ENCODE data around the gene YPEL1. TPM values are rescaled to one million over a fixed set of nuclear protein-coding genes. Genes with fewer than 3 reads are reported as not detected.

Gene YPEL1
- total and polyA plus RNA-seq, 2 of the 13 experiments (the other 11 are each of a cell fraction or from before 2014, with no cell fraction given) = 0.33 to 2.5 TPM

DNA sequence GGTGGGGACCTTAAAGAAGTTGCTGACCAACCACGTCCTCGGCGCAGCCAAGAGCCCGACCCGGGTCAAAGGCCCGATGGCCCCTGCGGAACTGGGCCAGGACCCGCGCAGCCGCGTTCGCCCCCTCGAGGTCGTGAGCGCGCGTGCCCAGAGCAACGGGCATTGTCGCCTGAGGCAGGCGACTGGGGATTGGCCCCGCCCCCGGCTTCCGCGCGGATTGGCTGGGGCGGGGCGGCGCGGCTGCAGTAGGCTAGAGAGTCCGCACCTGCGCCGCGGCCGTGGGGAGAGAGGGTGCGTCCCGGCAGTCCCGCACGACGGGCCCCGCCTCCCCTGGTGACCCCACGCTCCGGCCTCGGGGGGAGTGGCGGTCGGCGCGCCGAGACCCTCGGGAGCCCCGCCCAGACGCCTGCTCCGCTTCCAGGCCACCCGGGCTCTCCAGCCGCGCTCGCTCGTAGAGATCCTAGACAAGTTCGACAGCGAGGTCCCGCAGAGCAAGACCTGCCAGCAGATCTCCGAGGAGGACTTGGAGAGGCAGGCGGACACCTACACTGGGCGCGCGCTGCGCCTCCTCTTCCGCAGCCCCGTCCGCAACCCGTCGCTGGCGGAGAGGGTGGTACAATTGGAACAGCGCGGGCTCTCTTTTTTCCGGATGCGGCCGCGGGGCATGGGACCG is 78.1 kb downstream of the YPEL1 start (continued):
- TF ChIP-seq ARID5B (CRISPR knock-in tag; IDR thresholded peaks at IDR 0.05) (no peak; the same call in 1 of the 2 replicates), FOXO1 (CRISPR knock-in tag; IDR thresholded peaks at IDR 0.05) (no peak), YY1 (IDR thresholded peaks at IDR 0.05; ENCODE audit: insufficient read depth, insufficient replicate concordance, low read depth, low read length) (peak; percentile 57), POLR2A (IDR thresholded peaks at IDR 0.05; ENCODE audit: insufficient read depth in 1 of 2, low read depth in 2 of 2, low read length in 2 of 2) (peak; percentile 32 to 82; a peak in 2 of 4 replicates), ZNF550 (CRISPR knock-in tag; IDR thresholded peaks at IDR 0.05; ENCODE audit: borderline replicate concordance) (no peak), NCOA2 (CRISPR knock-in tag; IDR thresholded peaks at IDR 0.05) (peak; percentile 28; the same call in 1 of the 2 replicates), ZFP36L2 (CRISPR knock-in tag; IDR thresholded peaks at IDR 0.05) (no peak)

DNA sequence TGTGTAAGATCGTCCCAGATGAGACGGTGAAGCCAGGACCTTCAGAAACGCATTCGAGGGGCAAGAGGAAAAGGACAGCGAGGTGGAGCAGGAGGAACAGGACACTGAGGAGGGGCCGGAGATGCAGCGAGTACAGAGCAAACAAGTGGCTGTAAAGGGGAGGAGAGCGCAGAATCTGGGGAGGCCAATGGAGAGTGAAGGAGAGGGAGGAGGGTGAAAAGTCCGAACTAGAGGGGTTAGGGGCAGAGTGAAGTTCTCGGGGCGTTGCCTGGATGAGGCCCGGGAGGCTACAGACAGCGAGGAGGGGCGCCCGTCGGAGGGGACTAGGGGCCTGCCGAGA is 78.6 kb downstream of the YPEL1 start:
- H3K27me3 ChIP-seq (ENCODE audit: control insufficient read depth in 1 of 2, insufficient read depth in 2 of 2, low read length in 2 of 2) = no peaks in the 10 kb centered on the region
- H4K20me1 ChIP-seq (ENCODE audit: insufficient read depth, low read length) = no peaks in the 10 kb centered on the region
- H3K27ac ChIP-seq (ENCODE audit: extremely low read length, insufficient read depth, low read length) = peak overlapping the region; percentile 64
- H3K79me2 ChIP-seq (ENCODE audit: insufficient read depth, low read length) = no peaks in the 10 kb centered on the region
- H3K4me1 ChIP-seq (ENCODE audit: insufficient read depth, low read length) = peaks cover 30% of the 10 kb centered on the region
- H3K36me3 ChIP-seq (replicated peaks in 1 of 2; ENCODE audit: control insufficient read depth in 1 of 2, insufficient read depth in 2 of 2, low read length in 2 of 2) = peaks cover 2 to 12% of the 10 kb centered on the region in 2 experiments; a peak in 3 of 5 replicates
- no peaks in the 10 kb centered on the region for H3K9me3 ChIP-seq (ENCODE audit: low read length)
- DNase-seq (ENCODE audit: low spot score) (no peak), FAIRE-seq (peak; percentile 40), ATAC-seq (no peak)
- in situ Hi-C loops (cut with HindIII; ENCODE audit: extremely low pct_ligation_motif_present, low pct_unique_long_range_greater_than_20kb) (no loop called here), intact Hi-C loops (cut with micrococcal nuclease; ENCODE audit: unreplicated experiment) (no loop called here)
- BruUV-seq (replicated peaks) = no TSS peak
- WGBS (ENCODE audit: low lambda C conversion rate) = 31% methylated on average over 15 of the region's 17 CpGs
- H3K4me3 ChIP-seq (replicated peaks in 1 of 3; ENCODE audit: insufficient read depth in 1 of 3, low read depth in 2 of 3, low read length in 3 of 3) = peak overlapping the region in 2 of 3 experiments; percentile 70 to 76; a peak in 4 of 6 replicates
- POLR2A ChIA-PET = interaction anchor here (1.3 kb wide), 1 partner anchor 16 kb away, joined by 4 read pairs; no protein-coding TSS in a partner anchor
- CTCF ChIA-PET (ENCODE audit: low intra/inter-chr PET ratio, low total read pairs) = no interaction called here
- H2AFZ ChIP-seq (ENCODE audit: low read length) = no peak overlapping the region
- H3K9ac ChIP-seq (ENCODE audit: insufficient read depth, low read depth, low read length) = peak overlapping the region; percentile 56
- H3K4me2 ChIP-seq (ENCODE audit: low read depth, low read length) = peak overlapping the region; percentile 87
- no peak for TF ChIP-seq ZNF569 (CRISPR knock-in tag; IDR thresholded peaks at IDR 0.05; ENCODE audit: borderline replicate concordance)
- 0 out of 2 replicates have a peak, but pooled peaks have one; percentile 15 for TF ChIP-seq SNAPC4 (CRISPR knock-in tag; IDR thresholded peaks at IDR 0.05)
- TF ChIP-seq RAD51 (IDR thresholded peaks at IDR 0.05; ENCODE audit: borderline replicate concordance) = no peak
- TF ChIP-seq REL (CRISPR knock-in tag; conservative IDR thresholded peaks at IDR 0.05) = no peak
- TF ChIP-seq, protein P1, sequence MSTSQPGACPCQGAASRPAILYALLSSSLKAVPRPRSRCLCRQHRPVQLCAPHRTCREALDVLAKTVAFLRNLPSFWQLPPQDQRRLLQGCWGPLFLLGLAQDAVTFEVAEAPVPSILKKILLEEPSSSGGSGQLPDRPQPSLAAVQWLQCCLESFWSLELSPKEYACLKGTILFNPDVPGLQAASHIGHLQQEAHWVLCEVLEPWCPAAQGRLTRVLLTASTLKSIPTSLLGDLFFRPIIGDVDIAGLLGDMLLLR (CRISPR knock-in tag; IDR thresholded peaks at IDR 0.05) = 0 out of 2 replicates have a peak, but pooled peaks have one; percentile 10
- TF ChIP-seq AHR (CRISPR knock-in tag; IDR thresholded peaks at IDR 0.05) = no peak
- TF ChIP-seq ZNF430 (CRISPR knock-in tag; IDR thresholded peaks at IDR 0.05) = 0 out of 2 replicates have a peak, but pooled peaks have one; percentile 2

Data from HepG2 (cell line).